NCI-H1436 treated with DMSO at 0.1 percent for 48 hours (cell line): ENCODE data around the gene FGD6.
"Not testable (repeated sequence)": the region's sequence is repeated elsewhere in the genome, so short reads cannot be mapped to it uniquely, and the experiment has no call there.

Experiments
- DNase-seq: peaks from one replicate; lab custom pipeline; 2025; lab: John Stamatoyannopoulos, UW

The FGD6 gene

DNA sequence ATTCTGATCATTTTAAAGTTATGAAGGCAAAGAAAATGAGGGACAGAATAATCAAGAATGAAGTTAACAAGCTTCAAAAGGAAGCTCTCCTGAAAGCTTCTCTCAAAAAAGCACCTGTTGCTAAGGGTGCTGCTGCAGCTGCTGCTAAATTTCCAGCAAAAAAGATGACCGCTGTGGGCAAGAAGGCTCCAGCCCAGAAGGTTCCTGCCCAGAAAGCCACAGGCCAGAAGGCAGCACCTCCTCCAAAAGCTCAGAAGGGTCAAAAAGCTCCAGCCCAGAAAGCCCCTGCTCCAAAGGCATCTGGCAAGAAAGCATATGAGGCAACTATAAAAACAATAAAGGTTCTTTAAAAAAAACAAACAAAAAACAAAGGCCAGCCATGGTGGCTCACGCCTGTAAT lies 91.2 kb downstream of the FGD6 start:
- DNase-seq = no peak

DNA sequence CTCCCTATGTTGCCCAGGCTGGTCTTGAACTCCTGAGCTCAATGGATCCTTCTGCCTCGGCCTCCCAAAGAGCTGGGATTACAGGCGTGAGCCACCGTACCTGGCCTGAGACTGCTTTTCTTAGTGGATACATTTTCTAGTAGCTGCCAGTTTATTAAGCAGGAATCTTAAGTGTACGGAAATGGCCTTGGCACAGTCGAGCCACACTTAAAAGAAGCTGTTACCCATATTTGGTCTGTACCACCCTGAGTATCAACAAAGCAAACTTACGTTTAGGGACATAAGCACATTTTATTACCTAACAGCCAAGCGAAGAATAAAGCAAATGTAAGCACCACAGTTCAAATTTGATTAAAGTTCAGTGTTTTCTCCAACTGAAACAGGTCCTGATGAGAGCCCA lies 93.2 kb downstream of the FGD6 start:
- DNase-seq = no peak

DNA sequence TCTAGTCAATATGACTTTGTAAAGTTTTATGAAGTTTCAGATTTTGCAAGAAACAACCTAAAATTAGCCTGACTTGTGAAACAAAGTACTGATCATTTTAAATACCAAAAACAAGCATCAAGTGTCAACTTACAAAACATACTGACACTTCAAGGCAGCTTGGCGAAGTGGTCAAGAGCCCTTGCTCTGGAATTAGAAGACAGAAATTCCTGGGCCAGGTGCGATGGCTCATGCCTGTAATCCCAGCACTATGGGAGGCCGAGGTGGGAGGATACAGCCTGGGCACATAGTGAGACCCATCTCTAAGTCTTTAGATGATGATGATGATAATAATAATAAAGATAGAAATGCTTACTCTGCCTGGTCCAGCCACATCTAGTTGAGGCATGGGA lies 98.5 kb downstream of the FGD6 start:
- DNase-seq = no peak

DNA sequence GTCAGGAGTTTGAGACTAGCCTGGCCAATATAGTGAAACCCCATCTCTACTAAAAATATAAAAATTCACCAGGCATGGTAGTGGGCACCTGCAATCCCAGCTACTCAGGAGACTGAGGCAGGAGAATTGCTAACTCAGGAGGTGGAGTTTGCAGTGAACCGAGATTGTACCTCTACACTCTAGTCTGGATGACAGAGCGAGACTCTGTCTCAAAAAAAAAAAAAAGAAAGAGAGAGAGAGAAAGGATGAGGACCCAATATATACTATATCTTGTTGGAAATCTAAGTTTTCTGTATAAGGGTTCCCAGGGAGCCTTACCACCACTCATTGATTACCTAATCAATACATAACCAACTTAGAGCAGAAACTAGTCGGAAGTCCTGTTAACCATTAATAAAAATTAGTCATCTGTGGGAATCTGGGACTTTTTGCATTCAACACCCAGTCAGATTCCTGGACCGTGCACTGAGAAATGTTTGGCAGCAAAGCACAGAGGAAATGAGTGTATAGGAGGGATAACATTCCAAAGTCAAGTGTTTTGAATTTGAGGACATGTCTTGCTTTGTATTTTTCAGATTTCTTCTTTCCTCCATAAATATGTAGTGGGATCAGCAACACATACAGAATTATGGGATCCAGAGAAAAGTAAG lies 99.0 kb downstream of the FGD6 start:
- no peak for DNase-seq

DNA sequence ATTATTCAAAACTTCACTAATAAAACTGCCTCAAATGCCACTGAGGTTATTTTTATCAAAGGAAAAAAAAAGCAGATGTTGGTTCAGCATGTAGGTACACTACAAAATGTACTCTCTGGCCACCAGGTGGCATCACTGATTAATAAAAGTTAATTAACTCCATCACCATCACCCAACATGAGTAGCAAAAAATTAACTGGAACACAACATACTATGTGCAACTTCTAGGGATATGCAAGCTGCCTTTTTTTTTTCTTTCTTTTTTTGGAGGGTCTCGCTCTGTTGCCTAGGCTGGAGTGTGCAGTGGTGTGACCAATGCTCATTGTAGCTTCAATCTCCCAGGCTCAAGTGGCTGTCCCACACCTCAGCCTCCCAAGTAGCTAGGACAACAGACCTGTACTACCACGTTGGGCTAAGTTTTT lies 100.1 kb downstream of the FGD6 start:
- DNase-seq = no peak

DNA sequence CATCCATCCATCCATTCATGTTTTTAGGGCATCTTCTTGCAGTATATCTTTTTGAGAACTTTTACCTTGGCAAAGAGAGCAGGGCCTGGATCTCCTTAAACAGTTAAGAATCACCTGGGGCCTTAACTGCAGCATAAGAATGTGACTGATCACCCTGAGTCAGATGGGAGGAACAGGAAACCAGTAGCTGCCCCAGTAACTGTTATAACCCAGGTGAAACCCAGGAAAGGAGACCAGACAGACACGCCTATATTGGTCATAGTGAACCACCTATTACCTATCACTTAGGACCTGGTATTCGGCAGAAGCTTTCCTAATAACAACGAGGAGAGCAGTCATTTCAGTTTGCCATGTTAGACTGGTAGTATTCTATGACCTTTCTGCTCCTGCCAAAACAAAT lies 100.5 kb downstream of the FGD6 start:
- no peak for DNase-seq

DNA sequence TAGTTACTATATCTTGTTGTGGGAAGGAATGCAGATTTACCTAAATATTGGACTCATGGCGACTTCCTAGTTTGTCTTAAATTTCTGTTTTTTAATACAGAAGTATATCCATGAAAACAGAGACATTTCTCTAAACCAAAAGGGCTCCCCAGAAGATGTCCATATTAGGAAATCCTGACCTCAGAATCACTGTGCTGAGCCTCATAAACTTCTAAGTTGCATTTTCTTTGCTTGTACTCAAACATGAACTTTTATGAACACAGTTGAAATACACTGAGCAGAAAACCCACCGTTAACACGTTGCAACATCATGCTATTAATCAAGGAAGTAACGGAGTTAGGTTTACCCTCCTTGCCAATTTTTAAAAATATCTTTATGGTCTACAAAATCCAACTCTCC lies 100.9 kb downstream of the FGD6 start:
- DNase-seq = no peak

DNA sequence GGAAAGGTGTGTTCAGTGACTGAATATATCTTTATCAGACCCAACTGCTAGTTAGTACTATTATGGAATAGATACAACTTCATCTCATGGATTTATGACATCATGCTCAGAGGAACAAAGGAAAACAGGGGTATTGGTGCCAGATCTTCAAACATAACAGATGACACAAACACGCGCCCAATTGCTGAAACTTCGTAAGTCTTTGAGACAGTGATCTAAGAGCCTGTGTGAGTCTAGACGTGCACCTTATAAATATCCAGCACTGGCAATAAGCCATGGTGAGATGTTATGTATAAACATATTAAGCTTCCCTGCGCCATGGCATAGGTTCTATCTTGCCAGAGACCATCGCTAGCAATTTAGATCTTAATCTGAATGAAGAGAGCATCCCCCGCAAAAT lies 101.6 kb downstream of the FGD6 start:
- no peak for DNase-seq

DNA sequence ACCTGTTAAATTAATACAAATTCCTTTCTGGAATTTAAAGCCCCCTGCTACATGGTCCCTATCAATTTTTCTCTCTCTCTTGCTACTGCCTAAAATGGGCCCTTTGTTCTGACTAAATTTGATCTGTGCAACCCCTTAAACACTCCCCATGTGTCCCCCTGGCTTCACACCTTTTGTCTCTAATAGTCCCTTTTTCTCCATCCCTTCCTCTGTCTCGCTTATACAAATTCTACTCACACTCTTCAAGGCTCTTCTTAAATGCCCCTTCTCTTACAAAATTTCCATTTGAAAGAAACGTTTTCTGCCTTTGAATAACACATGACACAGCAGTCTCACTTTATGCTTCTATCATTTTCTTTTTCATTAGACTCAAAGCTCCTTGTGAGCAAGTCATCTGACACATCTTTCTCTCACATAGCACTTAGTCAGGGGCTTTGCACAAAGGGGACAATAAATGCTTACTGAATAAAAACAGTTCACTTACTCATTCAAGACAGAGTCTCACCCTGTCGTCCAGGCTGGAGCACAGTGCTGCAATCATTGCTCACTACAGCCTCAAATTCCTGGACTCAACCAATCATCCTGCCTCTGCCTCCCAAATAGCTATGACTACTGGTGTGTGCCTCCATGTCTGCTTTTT lies 102.4 kb downstream of the FGD6 start:
- no peak for DNase-seq

DNA sequence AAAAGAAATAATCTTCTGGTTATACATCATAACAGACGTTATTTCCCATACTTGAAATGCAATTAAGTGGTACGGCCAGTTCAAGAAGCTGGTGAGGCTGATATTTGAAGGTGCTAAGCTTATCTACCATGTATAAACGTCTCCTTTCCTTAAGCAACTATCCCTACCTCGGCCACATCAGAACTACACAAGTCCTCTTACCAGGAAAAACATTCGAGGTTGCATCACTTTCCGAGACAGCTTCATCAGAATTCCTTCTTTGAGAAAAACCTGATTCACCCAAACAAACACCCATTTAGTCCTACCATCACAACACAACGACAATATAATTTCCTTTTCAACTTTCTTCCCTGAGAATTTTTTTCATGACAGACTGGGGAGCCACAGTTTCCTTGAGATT lies 109.9 kb downstream of the FGD6 start:
- DNase-seq = no peak

DNA sequence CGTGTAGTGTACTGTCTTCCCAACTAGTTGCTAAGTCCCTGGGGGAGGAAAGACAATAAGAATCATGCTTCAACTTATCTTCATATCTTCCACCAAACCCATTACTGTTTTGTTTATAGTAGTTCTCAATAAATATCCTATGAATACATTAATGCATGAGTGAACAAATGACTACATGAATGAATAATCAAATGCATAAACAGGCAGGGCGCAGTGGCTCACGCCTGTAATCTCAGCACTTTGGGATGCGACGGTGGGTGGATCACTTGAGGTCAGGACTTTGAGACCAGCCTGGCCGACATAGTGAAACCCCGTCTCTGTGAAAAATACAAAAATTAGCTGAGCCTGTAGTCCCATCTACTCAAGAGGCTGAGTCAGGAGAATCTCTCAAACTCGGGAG lies 111.7 kb downstream of the FGD6 start:
- DNase-seq = no peak

DNA sequence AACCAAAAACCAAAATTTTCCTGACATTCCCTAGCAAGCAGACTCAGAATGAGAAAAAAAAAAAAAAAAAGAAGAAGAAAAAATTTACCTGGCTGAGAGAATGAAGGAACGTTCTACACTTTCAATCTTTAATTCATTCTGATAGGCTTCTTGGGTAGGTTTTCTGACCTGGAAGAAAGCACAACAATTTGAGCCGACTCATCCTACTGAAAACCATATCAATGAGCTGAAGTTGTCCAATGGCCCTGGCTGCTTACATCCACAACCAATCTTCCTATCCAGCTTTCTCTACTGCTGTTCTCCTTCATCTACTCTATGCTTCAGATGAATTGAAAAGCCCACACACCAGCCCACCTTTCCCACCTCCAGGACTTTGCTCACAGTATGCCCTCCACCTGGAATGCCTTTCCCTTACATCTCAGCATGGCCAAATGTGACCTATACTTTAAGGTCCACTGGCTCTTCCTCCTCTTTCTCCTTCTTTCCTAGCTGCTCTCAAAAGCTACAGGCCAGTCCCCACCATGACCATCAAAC lies 112.3 kb downstream of the FGD6 start:
- DNase-seq = no peak

DNA sequence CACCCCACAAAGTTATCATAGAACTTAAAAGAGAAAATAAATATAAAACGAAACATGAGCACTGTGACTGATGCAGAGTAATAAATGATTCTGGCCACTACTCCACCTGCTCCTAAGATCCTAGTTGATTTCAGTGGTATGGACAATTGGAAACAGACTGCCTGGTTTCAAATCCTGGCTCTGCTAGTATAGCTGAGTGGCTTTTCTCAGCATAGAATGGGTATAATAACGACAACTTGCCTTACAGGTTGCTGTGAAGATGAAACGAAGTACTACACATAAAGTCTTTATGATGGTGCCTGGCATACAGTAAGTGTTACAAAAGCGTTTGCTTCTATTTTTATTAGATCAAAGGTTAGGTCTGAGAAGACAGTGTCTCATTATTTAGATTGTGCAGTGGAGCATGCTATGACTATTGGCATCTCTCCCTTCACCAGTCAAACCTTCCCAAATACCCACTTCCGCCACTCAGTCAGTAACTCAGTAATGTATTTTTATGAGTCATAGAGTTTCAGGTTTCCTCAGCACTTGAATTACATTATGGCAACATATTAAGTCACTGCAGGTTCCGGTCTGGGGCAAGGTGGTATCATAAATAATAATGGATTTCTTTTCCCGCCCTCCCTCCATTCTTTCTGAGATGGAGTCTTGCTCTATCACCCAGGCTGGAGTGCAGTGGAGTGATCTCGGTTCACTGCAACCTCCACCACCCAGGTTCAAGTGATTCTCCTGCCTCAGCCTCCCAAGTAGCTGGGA lies 114.2 kb downstream of the FGD6 start:
- DNase-seq = no peak

DNA sequence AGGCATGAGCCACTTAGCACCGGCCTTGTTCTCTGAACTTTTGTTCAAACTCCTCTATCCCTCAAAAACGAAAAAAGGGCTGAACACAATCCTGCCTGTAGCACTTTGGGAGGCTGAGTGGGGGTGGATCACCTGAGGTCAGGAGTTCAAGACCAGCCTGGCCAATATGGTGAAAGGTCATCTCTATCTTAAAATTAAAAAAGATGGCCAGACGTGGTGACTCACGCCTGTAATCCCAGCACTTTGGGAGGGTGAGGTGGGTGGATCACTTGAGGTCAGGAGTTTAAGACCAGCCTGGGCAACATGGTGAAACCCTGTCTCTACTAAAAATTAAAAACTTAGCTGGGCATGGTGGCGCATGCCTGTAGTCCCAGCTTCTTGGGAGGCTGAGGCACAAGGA lies 115.3 kb downstream of the FGD6 start:
- DNase-seq = not testable (repeated sequence)

DNA sequence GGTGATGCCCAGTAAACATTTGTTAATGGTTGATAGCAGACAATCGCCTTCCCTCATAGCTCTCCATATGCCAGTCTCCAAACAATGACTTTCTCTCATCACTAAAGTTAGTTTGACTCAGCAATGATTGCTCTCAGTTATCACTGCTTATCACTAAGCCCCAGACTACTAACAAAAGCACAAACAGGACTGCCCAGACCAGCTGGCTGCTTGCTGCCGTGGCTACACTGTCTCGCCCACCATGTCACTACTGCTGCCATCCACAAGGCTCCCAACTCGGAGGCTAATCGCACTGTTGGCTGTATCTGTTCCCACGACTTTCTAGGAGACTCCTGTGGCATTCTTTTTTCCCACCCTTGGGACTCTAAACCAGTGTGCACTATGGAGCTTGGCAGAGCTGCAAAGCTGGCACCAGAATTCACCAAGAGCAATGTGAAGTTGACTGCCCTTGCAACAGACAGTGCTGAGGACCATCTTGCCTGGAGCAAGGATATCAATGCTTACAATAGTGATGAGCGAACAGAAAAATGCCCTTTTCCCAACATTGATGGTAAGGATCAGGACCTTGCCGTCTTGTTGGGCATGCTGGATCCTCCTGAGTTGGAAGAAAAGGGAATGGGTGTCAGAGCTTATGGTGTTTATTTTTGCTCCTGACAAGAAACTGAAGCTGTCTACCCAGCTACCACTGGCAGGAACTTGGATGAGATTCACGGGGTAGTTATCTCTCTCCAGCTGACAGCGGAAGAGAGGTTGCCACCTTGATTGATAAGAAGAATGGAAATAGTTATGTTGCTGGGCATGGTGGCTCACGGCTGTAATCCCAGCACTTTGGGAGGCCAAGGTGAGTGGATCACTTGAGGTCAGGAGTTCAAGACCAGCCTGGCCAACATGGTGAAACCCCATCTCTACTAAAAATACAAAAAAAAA lies 116.7 kb downstream of the FGD6 start:
- DNase-seq = no peak

DNA sequence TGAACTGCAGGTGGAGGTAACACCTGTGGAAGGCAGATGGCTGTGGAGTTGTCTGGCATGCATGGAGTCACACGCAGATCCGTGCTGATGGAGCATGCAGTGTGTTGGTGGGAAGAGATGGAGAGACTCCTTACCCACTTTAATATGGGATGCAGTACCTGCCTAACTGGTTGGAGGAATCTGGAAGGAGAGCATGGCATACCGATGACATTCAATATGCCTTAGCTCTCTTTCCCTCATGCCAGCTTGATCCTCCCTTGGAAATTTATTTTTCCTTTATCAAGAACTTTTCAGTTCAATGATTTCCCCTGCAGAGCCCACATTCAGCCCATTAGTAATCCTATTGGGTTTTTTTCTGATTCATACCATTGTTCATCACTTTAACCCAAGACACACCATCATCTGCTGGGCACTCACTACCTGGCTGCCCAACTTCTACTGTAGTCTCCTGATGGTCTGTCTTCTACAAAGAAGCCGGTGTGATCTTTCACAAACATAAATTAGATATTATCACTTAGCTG lies 117.9 kb downstream of the FGD6 start:
- no peak for DNase-seq

DNA sequence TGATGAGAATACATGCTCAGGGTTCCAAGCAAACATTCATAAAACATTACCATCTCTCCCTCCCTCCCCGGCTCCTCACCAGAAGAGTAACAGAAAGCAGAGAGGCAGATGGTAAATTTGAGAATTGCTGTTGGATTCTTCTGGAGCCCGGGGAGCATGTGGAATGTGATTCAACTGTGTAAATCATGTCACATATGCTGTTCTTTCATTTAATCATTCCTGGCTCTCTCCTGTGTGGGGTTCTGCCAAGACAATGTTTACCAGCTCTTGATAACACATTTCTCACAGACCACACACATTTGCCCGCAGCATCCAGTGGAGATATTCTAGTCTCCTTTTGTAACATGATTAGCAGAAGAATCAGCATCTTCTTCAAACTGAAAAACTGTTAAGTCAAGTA lies 120.4 kb downstream of the FGD6 start:
- DNase-seq = no peak

DNA sequence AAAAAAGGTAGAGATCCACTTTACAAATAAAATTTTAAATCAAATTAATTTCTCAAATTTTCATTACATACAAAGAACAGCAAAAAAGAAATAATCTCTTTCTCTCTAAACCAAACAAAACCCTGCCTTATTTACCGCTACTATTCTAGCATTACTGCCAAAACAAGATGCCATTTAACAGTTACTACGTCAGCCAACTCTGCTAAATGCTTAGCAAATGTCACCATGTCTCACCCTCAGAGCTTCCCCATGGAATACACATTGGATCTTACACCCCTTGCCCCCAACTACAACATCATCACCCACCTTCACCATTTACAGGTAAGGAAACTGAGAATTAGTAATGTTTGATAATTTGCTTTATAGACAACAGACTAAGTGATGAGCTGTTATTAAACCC lies 120.9 kb downstream of the FGD6 start:
- no peak for DNase-seq

DNA sequence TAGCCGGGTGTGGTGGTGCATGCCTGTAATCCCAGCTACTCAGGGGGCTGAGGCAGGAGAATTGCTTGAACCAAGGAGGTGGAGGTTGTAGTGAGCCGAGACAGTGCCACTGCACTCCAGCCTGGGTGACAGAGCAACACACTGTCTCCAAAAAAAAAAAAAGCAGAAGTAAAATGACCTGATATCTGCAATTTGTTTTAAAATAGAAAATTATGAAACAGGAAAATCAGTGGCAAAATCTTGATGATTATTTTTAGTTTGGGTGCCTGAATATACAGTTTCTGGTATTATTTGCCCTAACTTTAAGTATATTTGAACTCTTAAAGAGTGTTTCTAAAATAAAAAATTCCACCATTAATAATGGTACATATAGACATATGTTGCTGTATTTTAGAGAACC lies 121.4 kb downstream of the FGD6 start:
- DNase-seq = not testable (repeated sequence)

DNA sequence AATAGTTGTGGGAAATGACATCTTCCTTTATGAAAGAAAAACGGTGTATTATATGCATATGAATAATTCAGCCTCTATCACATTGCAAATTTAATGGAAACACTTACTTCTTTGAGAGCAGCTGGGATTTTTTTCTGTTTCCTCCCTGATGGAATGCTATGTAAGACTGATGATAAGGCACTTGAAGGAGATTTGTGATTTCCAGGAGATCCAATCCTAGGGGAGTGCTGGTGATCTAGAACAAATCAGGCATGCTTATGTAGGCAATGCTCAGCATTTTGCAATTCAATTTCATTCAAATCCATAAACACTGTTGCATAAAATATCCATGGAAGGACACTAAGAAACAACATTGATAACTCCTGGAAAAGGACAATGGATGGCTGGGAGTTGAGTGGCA lies 127.8 kb downstream of the FGD6 start:
- no peak for DNase-seq

DNA sequence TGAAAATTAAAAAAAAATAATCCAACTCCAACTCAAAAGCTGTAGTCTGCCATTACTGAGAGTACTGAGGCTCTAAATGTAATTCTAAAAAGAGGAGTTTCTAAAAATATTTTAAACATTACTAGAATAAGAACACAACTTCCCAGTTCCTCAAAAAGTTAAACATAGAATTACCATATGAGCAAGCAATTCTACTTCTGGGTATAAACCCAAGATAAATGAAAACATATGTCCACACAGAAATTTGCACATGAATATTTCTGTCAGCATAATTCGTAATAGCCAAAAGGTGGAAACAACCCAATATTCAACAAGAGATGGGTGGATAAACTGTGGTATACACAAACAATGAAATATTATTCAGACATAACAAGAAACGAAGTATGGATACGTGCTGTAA lies 128.9 kb downstream of the FGD6 start:
- no peak for DNase-seq

DNA sequence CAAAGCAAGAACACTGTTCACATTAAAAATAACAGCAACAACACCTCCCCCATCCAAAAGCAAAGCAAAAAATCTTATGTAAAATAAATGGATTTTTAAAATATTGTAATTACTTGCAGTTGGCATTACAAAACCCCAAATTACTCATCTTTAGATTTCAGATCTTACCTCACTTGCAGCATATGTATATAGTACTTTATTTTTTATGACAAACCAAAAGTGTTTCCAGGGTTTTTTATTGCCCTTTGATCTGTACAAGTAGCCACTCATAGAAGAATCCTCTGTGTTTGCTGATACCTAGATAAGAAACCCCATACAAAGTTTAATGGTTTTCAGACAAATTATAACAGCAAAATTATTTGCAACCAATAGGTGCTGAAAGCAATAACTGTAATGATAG lies 131.7 kb downstream of the FGD6 start:
- DNase-seq = no peak
